Measurements from ENCODE around the gene BHLHE23.

The BHLHE23 gene

GRCh38 chr20:63023936-63024571, 17.3 kb upstream of the BHLHE23 start:
- TF ChIP-seq ISL1 (CRISPR knock-in tag; IDR thresholded peaks at IDR 0.05) (no peak), OSR1 (CRISPR knock-in tag; IDR thresholded peaks at IDR 0.05) (no peak), ZNF8 (CRISPR knock-in tag; IDR thresholded peaks at IDR 0.05) (no peak), ZNF70 (CRISPR knock-in tag; IDR thresholded peaks at IDR 0.05) (no peak), TOX (CRISPR knock-in tag; IDR thresholded peaks at IDR 0.05; ENCODE audit: borderline replicate concordance) (no peak), ARNTL (CRISPR knock-in tag; IDR thresholded peaks at IDR 0.05; ENCODE audit: borderline replicate concordance, low read depth) (no peak), ZNF565 (CRISPR knock-in tag; conservative IDR thresholded peaks at IDR 0.05; ENCODE audit: low read depth) (no peak), GLIS3 (CRISPR knock-in tag; IDR thresholded peaks at IDR 0.05) (no peak), TCF4 (CRISPR knock-in tag; IDR thresholded peaks at IDR 0.05; ENCODE audit: borderline replicate concordance) (no peak), ZFP30 (CRISPR knock-in tag; IDR thresholded peaks at IDR 0.05) (no peak), SNAI2 (CRISPR knock-in tag; IDR thresholded peaks at IDR 0.05) (no peak), ZFP3 (CRISPR knock-in tag; IDR thresholded peaks at IDR 0.05) (no peak)
- TF ChIP-seq, protein P1, sequence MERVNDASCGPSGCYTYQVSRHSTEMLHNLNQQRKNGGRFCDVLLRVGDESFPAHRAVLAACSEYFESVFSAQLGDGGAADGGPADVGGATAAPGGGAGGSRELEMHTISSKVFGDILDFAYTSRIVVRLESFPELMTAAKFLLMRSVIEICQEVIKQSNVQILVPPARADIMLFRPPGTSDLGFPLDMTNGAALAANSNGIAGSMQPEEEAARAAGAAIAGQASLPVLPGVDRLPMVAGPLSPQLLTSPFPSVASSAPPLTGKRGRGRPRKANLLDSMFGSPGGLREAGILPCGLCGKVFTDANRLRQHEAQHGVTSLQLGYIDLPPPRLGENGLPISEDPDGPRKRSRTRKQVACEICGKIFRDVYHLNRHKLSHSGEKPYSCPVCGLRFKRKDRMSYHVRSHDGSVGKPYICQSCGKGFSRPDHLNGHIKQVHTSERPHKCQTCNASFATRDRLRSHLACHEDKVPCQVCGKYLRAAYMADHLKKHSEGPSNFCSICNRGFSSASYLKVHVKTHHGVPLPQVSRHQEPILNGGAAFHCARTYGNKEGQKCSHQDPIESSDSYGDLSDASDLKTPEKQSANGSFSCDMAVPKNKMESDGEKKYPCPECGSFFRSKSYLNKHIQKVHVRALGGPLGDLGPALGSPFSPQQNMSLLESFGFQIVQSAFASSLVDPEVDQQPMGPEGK (CRISPR knock-in tag; IDR thresholded peaks at IDR 0.05; ENCODE audit: borderline replicate concordance): no peak
- TF ChIP-seq, protein P2, sequence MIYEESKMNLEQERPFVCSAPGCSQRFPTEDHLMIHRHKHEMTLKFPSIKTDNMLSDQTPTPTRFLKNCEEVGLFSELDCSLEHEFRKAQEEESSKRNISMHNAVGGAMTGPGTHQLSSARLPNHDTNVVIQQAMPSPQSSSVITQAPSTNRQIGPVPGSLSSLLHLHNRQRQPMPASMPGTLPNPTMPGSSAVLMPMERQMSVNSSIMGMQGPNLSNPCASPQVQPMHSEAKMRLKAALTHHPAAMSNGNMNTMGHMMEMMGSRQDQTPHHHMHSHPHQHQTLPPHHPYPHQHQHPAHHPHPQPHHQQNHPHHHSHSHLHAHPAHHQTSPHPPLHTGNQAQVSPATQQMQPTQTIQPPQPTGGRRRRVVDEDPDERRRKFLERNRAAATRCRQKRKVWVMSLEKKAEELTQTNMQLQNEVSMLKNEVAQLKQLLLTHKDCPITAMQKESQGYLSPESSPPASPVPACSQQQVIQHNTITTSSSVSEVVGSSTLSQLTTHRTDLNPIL (CRISPR knock-in tag; IDR thresholded peaks at IDR 0.05; ENCODE audit: low read depth): no peak
- ATAC-seq: no peak

DNA sequence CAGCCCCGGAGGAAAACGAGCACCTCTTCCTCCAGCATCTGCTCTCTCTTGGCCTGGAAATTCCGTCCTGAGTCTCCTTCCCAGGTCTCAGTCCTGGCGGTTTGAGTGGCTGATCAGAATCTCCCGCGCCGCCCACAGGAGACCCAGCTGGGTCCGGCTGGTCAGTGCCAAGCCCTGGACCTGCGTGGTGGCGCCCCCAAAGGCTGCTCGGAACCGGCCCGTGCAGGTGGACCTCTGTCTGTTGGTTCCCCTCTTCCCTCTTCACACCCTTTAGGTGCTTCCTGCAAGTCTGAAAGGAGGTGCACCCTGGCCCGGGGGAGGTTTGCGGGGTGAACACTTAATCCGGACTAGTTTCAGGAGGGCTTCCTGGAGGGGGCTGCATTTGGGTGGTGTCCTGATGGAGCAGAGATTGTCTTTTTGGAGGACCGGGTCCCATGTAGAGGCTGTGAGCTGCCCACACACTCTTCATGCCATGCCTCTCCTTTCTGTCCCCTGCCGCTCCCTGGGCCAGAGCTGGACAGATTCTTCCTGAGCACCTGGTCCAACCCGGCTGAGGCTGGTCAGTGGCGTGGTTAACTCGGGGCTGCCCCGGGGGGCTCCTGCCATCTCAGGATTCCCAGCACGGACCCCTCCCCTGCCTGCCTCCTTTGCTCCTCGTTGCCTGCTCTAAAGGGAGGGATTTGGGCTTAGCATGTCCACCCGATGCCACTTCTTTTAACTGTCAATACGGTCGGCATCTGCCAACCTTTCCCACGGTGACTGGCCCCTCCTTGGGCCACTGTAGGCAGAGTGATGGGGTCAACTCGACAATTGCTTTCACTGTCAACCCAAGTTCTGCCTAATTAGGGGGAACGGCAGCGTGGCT, 16.5 kb upstream of the BHLHE23 start:
- ATAC-seq: no peak; the same call in 2 of the 3 replicates
- TF ChIP-seq PPARA (CRISPR knock-in tag; IDR thresholded peaks at IDR 0.05; ENCODE audit: borderline replicate concordance) (no peak), CSRNP3 (CRISPR knock-in tag; IDR thresholded peaks at IDR 0.05) (no peak), CSDC2 (CRISPR knock-in tag; IDR thresholded peaks at IDR 0.05) (no peak)

GRCh38 chr20:63022501-63022900, 15.7 kb upstream of the BHLHE23 start:
- ATAC-seq: no peak
- TF ChIP-seq TCF4 (CRISPR knock-in tag; IDR thresholded peaks at IDR 0.05; ENCODE audit: borderline replicate concordance) (no peak), ARNTL (CRISPR knock-in tag; IDR thresholded peaks at IDR 0.05; ENCODE audit: borderline replicate concordance, low read depth) (no peak)
- TF ChIP-seq, protein P2 (CRISPR knock-in tag; IDR thresholded peaks at IDR 0.05; ENCODE audit: low read depth): no peak

- no peak for TF ChIP-seq ARNTL (CRISPR knock-in tag; IDR thresholded peaks at IDR 0.05; ENCODE audit: borderline replicate concordance, low read depth)
- TF ChIP-seq ZC3H10 (CRISPR knock-in tag; IDR thresholded peaks at IDR 0.05): no peak
- TF ChIP-seq ZNF70 (CRISPR knock-in tag; IDR thresholded peaks at IDR 0.05): no peak
- no peak for TF ChIP-seq ZFP30 (CRISPR knock-in tag; IDR thresholded peaks at IDR 0.05)
- no peak for TF ChIP-seq ISL1 (CRISPR knock-in tag; IDR thresholded peaks at IDR 0.05)
- TF ChIP-seq, protein P3, sequence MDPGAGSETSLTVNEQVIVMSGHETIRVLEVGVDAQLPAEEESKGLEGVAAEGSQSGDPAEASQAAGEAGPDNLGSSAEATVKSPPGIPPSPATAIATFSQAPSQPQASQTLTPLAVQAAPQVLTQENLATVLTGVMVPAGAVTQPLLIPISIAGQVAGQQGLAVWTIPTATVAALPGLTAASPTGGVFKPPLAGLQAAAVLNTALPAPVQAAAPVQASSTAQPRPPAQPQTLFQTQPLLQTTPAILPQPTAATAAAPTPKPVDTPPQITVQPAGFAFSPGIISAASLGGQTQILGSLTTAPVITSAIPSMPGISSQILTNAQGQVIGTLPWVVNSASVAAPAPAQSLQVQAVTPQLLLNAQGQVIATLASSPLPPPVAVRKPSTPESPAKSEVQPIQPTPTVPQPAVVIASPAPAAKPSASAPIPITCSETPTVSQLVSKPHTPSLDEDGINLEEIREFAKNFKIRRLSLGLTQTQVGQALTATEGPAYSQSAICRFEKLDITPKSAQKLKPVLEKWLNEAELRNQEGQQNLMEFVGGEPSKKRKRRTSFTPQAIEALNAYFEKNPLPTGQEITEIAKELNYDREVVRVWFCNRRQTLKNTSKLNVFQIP (CRISPR knock-in tag; IDR thresholded peaks at IDR 0.05; ENCODE audit: borderline replicate concordance, low read depth): no peak
- TF ChIP-seq PPARA (CRISPR knock-in tag; IDR thresholded peaks at IDR 0.05; ENCODE audit: borderline replicate concordance): no peak
- TF ChIP-seq OSR1 (CRISPR knock-in tag; IDR thresholded peaks at IDR 0.05): no peak
- TF ChIP-seq BACH2 (CRISPR knock-in tag; IDR thresholded peaks at IDR 0.05; ENCODE audit: borderline replicate concordance): no peak
- no peak for ATAC-seq
Measured at GRCh38 chr20:63021356-63022321, 14.9 kb upstream of the BHLHE23 start.
